Esophagus muscularis mucosa (tissue), 4 donors: ENCODE data around the gene SOX8. TPM values are rescaled to one million over a fixed set of nuclear protein-coding genes. Genes with fewer than 3 reads are reported as not detected.

ENCODE experiments used
- DNase-seq: peaks from one replicate; pipeline ENCODE4 v3.0.0-alpha.2; 2017; ENCODE audit errors: extremely low spot score
- H3K27ac ChIP-seq, 4 donors: fragments of 200-600 bp; sonication (generic); replicated peaks in 1 of 4; 1 replicate in 3 of 4; 2 replicates in 1 of 4; pipeline ENCODE4 v1.5.1; 2016 to 2019; ENCODE audit warnings: mild to moderate bottlenecking in 1 of 4
- H3K27me3 ChIP-seq, 4 donors: fragments of 200-600 bp; sonication (generic); one replicate each; pipeline versions ENCODE4 v1.5.1 to v1.6.0; 2016 to 2019
- H3K36me3 ChIP-seq, 4 donors: fragments of 200-600 bp; sonication (generic); one replicate each; pipeline ENCODE4 v1.5.1; 2016 to 2019
- H3K4me1 ChIP-seq, 4 donors: fragments of 200-600 bp; sonication (generic); one replicate each; pipeline ENCODE4 v1.5.1; 2016 to 2019
- H3K4me3 ChIP-seq, 4 donors: fragments of 200-600 bp; sonication (generic); 1 replicate in 2 of 4; 2 replicates in 2 of 4; pipeline ENCODE4 v1.5.1; 2016 to 2019; ENCODE audit warnings: mild to moderate bottlenecking in 4 of 4, moderate library complexity in 1 of 4
- H3K9me3 ChIP-seq, 4 donors: fragments of 200-600 bp; sonication (generic); 1 replicate in 3 of 4; 2 replicates in 1 of 4; pipeline ENCODE4 v1.5.1; 2016 to 2019
- CTCF ChIP-seq, 3 experiments: fragments of 200-600 bp in 2 of 3; fragments of 450-650 bp in 1 of 3; sonication (generic) in 2 of 3; IDR thresholded peaks; one replicate each; pipeline ENCODE4 v1.5.1; 2017 to 2019; ENCODE audit warnings: antibody characterized with exemption in 3 of 3, mild to moderate bottlenecking in 2 of 3, moderate library complexity in 1 of 3
- EP300 ChIP-seq: sonication (generic); formaldehyde crosslinking; IDR thresholded peaks from one replicate; pipeline ENCODE4 v1.6.1; 2017; ENCODE audit warnings: antibody characterized with exemption
- POLR2A ChIP-seq: fragments of 450-650 bp; IDR thresholded peaks from one replicate; pipeline ENCODE4 v1.6.1; 2017; ENCODE audit warnings: antibody characterized with exemption, moderate library complexity, mild to moderate bottlenecking, low read depth
- POLR2AphosphoS5 ChIP-seq, 2 donors: sonication (generic); formaldehyde crosslinking; IDR thresholded peaks; one replicate each; pipeline ENCODE4 v1.6.1; 2017; ENCODE audit warnings: antibody characterized with exemption in 2 of 2
- WGBS: methylation state at CpG from one replicate; pipeline ENCODE4 v1.1.5; 2018; 5-methylcytosine and 5-hydroxymethylcytosine counted together
- intact Hi-C: fragments of 100-400 bp; cut with DNase I; formaldehyde crosslinking; loops from one replicate; pipeline ENCODE4 v1.15.1; 2023
- total RNA-seq, 4 donors: library from RNA; depleted of rRNA; stranded (reverse); fragments of >200 nt; gene quantifications; one replicate each; pipeline versions ENCODE4 v1.1.0 to v1.2.1, GENCODE V29; 2016

The SOX8 gene
- total RNA-seq, 4 donors from 2014 or later: 4.1 to 4.6 (median 4.3) TPM

GRCh38 chr16:962901-963814, 18.4 kb upstream of the SOX8 start:
- intact Hi-C loops: no loop called here
- TF ChIP-seq POLR2A (no peak), EP300 (no peak), CTCF (IDR thresholded peaks at IDR 0.05) (no peak), POLR2AphosphoS5 (IDR thresholded peaks at IDR 0.05) (no peak)

GRCh38 chr16:963913-964312, 17.7 kb upstream of the SOX8 start:
- 79% methylated on average over 17 of the region's 17 CpGs for WGBS
- Histone ChIP-seq H3K36me3 (peaks cover 10 to 28% (median 23%) of the 10 kb centered on the region in 4 donors), H3K27me3 (no peaks in the 10 kb centered on the region), H3K27ac (no peak overlapping the region), H3K4me3 (peak overlapping the region in 1 of 4 donors; percentile 25), H3K4me1 (peaks cover 3 to 11% (median 4%) of the 10 kb centered on the region in 4 donors), H3K9me3 (no peaks in the 10 kb centered on the region)
- intact Hi-C loops: no loop called here
- DNase-seq: no peak
- no peak for TF ChIP-seq EP300
- TF ChIP-seq CTCF (IDR thresholded peaks at IDR 0.05): no peak
- TF ChIP-seq POLR2AphosphoS5 (IDR thresholded peaks at IDR 0.05): no peak
- TF ChIP-seq POLR2A: no peak

More at GRCh38 chr16:962901-963814, 18.4 kb upstream of the SOX8 start:
- no peaks in the 10 kb centered on the region for H3K9me3 ChIP-seq
- 83% methylated on average over 13 of the region's 23 CpGs for WGBS
- no peak overlapping the region for H3K4me3 ChIP-seq
- DNase-seq: no peak
- no peak overlapping the region for H3K27ac ChIP-seq
- H3K36me3 ChIP-seq: peaks cover 10 to 25% (median 19%) of the 10 kb centered on the region in 4 donors
- peaks cover 0 to 7% (median 4%) of the 10 kb centered on the region in 4 donors for H3K4me1 ChIP-seq
- no peaks in the 10 kb centered on the region for H3K27me3 ChIP-seq

- DNase-seq: no peak
- Histone ChIP-seq H3K9me3 (no peaks in the 10 kb centered on the region), H3K27ac (no peak overlapping the region), H3K27me3 (no peaks in the 10 kb centered on the region), H3K36me3 (peaks cover 10 to 28% (median 23%) of the 10 kb centered on the region in 4 donors), H3K4me1 (peaks cover 9 to 16% (median 10%) of the 10 kb centered on the region in 4 donors), H3K4me3 (no peak overlapping the region)
- TF ChIP-seq EP300: no peak
- no peak for TF ChIP-seq CTCF (IDR thresholded peaks at IDR 0.05)
- TF ChIP-seq POLR2AphosphoS5 (IDR thresholded peaks at IDR 0.05): no peak
- no peak for TF ChIP-seq POLR2A
- intact Hi-C loops: no loop called here
- 93% methylated on average over 27 of the region's 27 CpGs for WGBS
Measured at GRCh38 chr16:964356-965035, 17.1 kb upstream of the SOX8 start.

GRCh38 chr16:965036-965395, 16.6 kb upstream of the SOX8 start:
- Histone ChIP-seq H3K27me3 (no peaks in the 10 kb centered on the region), H3K36me3 (peaks cover 10 to 28% (median 23%) of the 10 kb centered on the region in 4 donors), H3K27ac (no peak overlapping the region), H3K4me1 (peaks cover 14 to 22% (median 15%) of the 10 kb centered on the region in 4 donors), H3K4me3 (no peak overlapping the region), H3K9me3 (no peaks in the 10 kb centered on the region)
- TF ChIP-seq POLR2A: no peak
- TF ChIP-seq EP300: no peak
- 95% methylated on average over 13 of the region's 13 CpGs for WGBS
- intact Hi-C loops: no loop called here
- DNase-seq: no peak

GRCh38 chr16:965487-965886, 16.1 kb upstream of the SOX8 start:
- intact Hi-C loops: no loop called here
- Histone ChIP-seq H3K4me1 (peaks cover 18 to 26% (median 19%) of the 10 kb centered on the region in 4 donors), H3K27me3 (no peaks in the 10 kb centered on the region), H3K4me3 (no peak overlapping the region), H3K36me3 (peaks cover 10 to 28% (median 23%) of the 10 kb centered on the region in 4 donors), H3K27ac (no peak overlapping the region), H3K9me3 (no peaks in the 10 kb centered on the region)
- TF ChIP-seq CTCF (IDR thresholded peaks at IDR 0.05) (no peak), EP300 (no peak), POLR2AphosphoS5 (IDR thresholded peaks at IDR 0.05) (no peak), POLR2A (no peak)
- WGBS: 95% methylated on average over 4 of the region's 4 CpGs
- no peak for DNase-seq
